ENCODE measurements around the gene CFAP74. TPM values are rescaled to one million over a fixed set of nuclear protein-coding genes. Genes with fewer than 3 reads are reported as not detected.

Gene CFAP74
- total RNA-seq, 1 donor from 2014 or later, result not detected

DNA sequence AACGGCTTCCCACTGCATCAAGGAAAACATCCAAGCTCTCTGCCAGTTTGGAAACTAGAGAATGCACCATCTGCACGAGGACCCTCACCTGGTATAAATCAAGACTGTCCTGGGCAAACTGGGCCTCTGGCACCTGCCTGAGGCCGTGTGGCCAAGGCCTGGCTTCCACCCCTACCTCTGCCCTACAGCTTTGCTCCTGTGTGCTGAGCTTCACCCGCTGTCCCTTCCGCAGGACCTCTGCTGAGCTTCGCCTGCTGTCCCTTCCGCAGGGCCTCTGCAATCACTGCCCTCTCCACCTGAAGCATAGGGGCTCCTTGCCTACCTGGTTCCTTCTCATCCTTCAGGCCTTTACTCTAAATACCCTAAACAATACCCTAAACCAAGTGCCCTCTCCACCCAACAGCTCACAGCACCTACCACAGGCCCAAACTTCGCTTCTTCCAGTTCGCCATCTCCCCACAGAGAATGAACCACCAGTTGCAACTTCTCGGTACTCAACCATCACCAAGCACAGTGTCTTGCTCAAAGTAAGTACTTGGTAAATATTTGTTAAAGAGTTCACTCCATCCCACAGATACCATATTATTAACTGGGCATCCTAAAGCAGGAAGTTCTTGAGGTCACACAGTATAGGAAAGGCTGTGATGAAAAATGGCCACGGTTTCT, 131.1 kb downstream of the CFAP74 start:
- no peak for DNase-seq (ENCODE audit: low spot score)
- intact Hi-C loops (cut with DNase I), result no loop called here

Other genes starting within 250 kb of the CFAP74 start
- gene NADK, start 225.3 kb downstream of the CFAP74 start, total RNA-seq, result 31.3 TPM
- 183 TPM for gene GNB1, start 112.7 kb downstream of the CFAP74 start, total RNA-seq
- 0.16 TPM for gene CALML6, start 88.5 kb downstream of the CFAP74 start, total RNA-seq
- gene TMEM52, start 84.5 kb downstream of the CFAP74 start, total RNA-seq, result 0.70 TPM
- 1.1 TPM for gene GABRD, start 15.6 kb upstream of the CFAP74 start, total RNA-seq
- 13.9 TPM for gene PRKCZ, start 46.6 kb upstream of the CFAP74 start, total RNA-seq
- gene FAAP20, start 191.0 kb upstream of the CFAP74 start, total RNA-seq, result 40.5 TPM
- gene SKI, start 224.5 kb upstream of the CFAP74 start, total RNA-seq, result 39.9 TPM

All from cardiac septum (tissue), 1 donor.